ENCODE measurements around the gene NDOR1. TPM values are rescaled to one million over a fixed set of nuclear protein-coding genes. Genes with fewer than 3 reads are reported as not detected.

NDOR1 gene
- total and polyA plus RNA-seq, 12 donors, result 4.6 to 10.6 (median 5.6) TPM

DNA sequence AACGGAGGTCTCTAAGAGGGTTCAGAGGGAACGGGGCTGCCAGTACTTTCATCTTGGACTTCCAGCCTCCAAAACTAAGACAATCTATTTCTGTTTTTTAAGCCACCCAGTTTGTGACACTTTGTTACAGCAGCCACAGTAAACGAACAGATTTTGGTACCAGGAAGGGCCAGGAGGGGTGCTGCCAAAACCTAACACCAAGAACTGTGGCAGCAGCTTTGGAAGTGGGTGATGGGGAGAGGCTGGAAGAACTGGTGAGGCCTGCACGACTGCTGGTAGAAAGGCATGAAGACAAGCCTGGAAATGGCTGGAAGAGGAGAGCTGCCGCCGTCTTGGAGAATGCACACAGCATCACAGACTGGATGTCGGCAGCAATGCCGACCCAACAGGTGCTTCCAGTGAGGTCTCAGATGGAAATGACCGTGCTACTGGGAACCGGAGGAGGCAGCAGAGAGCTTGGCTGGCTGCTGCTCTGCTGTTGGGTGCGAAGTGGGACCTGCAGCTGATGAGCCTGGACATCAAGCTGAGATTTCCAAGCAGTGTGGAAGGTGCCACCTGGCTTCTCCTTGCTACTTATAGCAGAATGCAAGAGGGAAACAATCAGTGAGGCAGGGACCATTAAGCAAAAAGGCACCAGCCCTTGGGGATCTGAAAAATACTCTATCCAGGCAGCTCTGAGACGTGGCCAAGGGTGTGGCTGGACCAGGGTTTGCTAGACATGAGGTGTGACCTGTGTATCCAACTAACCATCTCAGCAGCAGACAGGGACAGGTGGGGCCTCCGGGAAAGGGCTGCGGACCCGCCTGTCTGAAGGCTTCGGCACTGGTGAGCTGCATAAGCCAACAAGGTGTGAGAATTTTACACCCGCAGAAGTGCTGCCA lies 29.0 kb upstream of the NDOR1 start:
- 57 to 59% methylated on average over 17 of the region's 17 CpGs for WGBS, 2 donors

DNA sequence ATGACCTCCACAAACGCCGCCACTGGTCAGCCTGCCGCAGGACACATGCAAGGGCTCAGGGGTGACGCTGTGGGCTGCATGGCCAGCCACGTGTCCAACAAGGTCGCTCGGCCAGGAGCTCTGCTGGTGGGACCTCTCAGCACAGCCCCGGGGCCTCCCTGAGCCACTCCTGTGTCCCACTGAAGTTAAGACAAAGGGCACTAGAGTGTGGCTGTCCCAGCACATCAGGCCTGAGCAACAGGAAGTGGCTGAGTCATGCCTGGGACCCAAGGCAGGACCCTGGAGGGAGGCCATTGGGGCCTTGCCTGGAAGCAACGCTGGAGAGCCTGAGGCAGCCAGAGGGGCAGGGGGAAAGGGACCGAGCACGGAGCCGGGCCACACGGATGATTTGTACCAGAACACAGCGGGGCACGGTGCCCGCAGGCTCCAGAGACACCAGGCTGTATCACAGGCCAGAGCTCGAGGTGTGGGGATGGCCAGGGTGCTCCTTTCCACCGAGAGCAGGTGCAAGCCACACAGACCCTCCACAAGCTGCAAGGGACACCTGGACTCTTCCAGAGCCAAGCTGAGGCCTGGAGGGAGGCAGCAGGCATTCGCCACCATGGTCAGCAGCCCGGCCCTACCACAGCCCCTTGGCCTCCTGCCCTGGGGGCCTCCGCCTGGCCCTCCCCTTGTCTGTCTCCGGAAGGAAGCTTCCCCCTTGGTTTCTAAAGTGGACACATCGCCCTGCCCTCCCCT lies 27.1 kb upstream of the NDOR1 start:
- no peak for DNase-seq
- H3K27me3 ChIP-seq, result peaks cover 0 to 17% (median 0%) of the 10 kb centered on the region in 7 donors
- H3K36me3 ChIP-seq, result peaks cover 4 to 66% (median 36%) of the 10 kb centered on the region in 9 donors
- intact Hi-C loops (cut with DNase I), result loop anchor here in 1 of 10 donors (5.0 kb wide), 1 partner anchor 36 kb away; no protein-coding TSS in a partner anchor
- no peak for ATAC-seq
- H3K27ac ChIP-seq, result no peak overlapping the region
- no peaks in the 10 kb centered on the region for H3K9me3 ChIP-seq
- H3K4me3 ChIP-seq, result no peak overlapping the region
- WGBS, 2 donors, result 83 to 86% methylated on average over 21 to 23 of the region's 23 CpGs
- TF ChIP-seq, protein P1, sequence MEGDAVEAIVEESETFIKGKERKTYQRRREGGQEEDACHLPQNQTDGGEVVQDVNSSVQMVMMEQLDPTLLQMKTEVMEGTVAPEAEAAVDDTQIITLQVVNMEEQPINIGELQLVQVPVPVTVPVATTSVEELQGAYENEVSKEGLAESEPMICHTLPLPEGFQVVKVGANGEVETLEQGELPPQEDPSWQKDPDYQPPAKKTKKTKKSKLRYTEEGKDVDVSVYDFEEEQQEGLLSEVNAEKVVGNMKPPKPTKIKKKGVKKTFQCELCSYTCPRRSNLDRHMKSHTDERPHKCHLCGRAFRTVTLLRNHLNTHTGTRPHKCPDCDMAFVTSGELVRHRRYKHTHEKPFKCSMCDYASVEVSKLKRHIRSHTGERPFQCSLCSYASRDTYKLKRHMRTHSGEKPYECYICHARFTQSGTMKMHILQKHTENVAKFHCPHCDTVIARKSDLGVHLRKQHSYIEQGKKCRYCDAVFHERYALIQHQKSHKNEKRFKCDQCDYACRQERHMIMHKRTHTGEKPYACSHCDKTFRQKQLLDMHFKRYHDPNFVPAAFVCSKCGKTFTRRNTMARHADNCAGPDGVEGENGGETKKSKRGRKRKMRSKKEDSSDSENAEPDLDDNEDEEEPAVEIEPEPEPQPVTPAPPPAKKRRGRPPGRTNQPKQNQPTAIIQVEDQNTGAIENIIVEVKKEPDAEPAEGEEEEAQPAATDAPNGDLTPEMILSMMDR (IDR thresholded peaks at IDR 0.05), result no peak
- H3K4me1 ChIP-seq, result peaks cover 0 to 10% (median 0%) of the 10 kb centered on the region in 9 donors

More for the DNA sequence above, 29.0 kb upstream of the NDOR1 start:
- Histone ChIP-seq H3K9me3 (no peaks in the 10 kb centered on the region), H3K27ac (no peak overlapping the region), H3K36me3 (peaks cover 4 to 47% (median 23%) of the 10 kb centered on the region in 9 donors), H3K27me3 (peaks cover 0 to 36% (median 3%) of the 10 kb centered on the region in 7 donors), H3K4me1 (peaks cover 0 to 11% (median 0%) of the 10 kb centered on the region in 9 donors), H3K4me3 (no peak overlapping the region)
- ATAC-seq, result peak in 2 of 8 donors; percentile 25 to 45
- no peak for DNase-seq
- TF ChIP-seq, protein P1 (IDR thresholded peaks at IDR 0.05), result peak in 8 of 9 donors; percentile 23 to 57 (median 44)
- intact Hi-C loops (cut with DNase I), result loop anchor here in 1 of 10 donors (5.0 kb wide), 1 partner anchor 34 kb away; no protein-coding TSS in a partner anchor

DNA sequence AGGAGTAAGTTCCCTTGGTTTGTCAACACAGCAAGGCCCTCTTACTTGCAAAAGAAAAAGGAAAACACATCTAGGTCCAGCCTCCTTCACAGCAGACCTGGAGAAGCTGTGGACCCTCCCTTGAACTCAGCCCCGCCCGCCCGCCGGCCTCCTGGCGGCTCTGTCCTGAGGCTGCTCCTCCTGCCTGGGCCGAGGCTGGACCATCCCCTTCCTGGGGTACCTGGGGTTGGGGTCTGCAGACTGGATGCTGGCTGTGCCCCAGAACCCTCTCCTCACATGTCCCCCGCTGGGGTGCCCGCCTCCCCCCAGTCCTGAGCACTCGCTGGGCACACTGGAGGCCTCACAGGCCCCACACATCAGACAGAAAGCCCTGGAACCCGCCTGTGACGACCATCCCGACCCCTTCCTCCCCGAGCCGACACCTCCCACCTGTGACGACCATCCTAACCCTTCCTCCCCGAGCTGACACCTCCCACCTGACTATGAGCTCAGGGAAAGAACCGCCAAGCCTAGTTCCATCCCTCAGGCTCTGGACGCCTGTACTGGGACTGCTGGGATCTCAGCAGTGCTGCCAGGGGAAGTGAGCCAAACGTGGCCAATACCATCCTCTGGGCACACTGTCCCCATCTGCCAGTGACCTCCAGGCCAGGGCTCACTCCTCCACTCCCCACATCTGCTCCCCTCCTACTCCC lies 26.4 kb upstream of the NDOR1 start:
- Histone ChIP-seq H3K36me3 (peaks cover 4 to 73% (median 43%) of the 10 kb centered on the region in 9 donors), H3K4me3 (no peak overlapping the region), H3K9me3 (no peaks in the 10 kb centered on the region), H3K4me1 (peaks cover 0 to 5% (median 0%) of the 10 kb centered on the region in 9 donors), H3K27ac (no peak overlapping the region), H3K27me3 (peaks cover 0 to 13% (median 0%) of the 10 kb centered on the region in 7 donors)
- DNase-seq (no peak), ATAC-seq (no peak)
- TF ChIP-seq, protein P1 (IDR thresholded peaks at IDR 0.05), result no peak
- intact Hi-C loops (cut with DNase I), result loop anchor here in 1 of 10 donors (5.0 kb wide), 1 partner anchor 37 kb away; no protein-coding TSS in a partner anchor
- WGBS, 2 donors, result 91 to 93% methylated on average over 19 of the region's 19 CpGs
